Endothelial cell (in vitro differentiated cells): ENCODE results near the gene PHF2. TPM values are rescaled to one million over a fixed set of nuclear protein-coding genes. Genes with fewer than 3 reads are reported as not detected.

Experiments used
- DNase-seq: peaks from one replicate; pipeline ENCODE4 v3.0.0; 2021; ENCODE audit warnings: low spot score
- H3K27ac Mint-ChIP-seq: one replicate; pipeline ENCODE4 v1.8.0; 2021; ENCODE audit warnings: mixed read lengths, inconsistent platforms; ENCODE audit not compliant: unreplicated experiment
- H3K27me3 Mint-ChIP-seq: one replicate; pipeline ENCODE4 v1.8.0; 2021; ENCODE audit warnings: mild to moderate bottlenecking, moderate library complexity, mixed read lengths, inconsistent platforms; ENCODE audit not compliant: unreplicated experiment
- H3K36me3 Mint-ChIP-seq: one replicate; pipeline ENCODE4 v1.8.0; 2021; ENCODE audit warnings: mild to moderate bottlenecking, low read depth, mixed read lengths, inconsistent platforms; ENCODE audit not compliant: unreplicated experiment
- H3K4me1 Mint-ChIP-seq: one replicate; pipeline ENCODE4 v1.8.0; 2021; ENCODE audit warnings: mild to moderate bottlenecking, mixed read lengths, inconsistent platforms; ENCODE audit not compliant: unreplicated experiment
- H3K4me3 Mint-ChIP-seq: one replicate; pipeline ENCODE4 v1.8.0; 2021; ENCODE audit warnings: mild to moderate bottlenecking, mixed read lengths, inconsistent platforms; ENCODE audit not compliant: unreplicated experiment
- H3K9me3 Mint-ChIP-seq: one replicate; pipeline ENCODE4 v1.8.0; 2021; ENCODE audit warnings: mixed read lengths, inconsistent platforms; ENCODE audit not compliant: unreplicated experiment
- total RNA-seq: library from RNA; stranded (reverse); fragmentation: NEBNext Ultra II Directional; extraction: Animal tissue kit (Norgen Biotek cat#: 25700); gene quantifications from one replicate; pipeline ENCODE4 v1.2.1, GENCODE V29; 2021; ENCODE audit not compliant: unreplicated experiment
- TF ChIP-seq, protein P1 (sequence below): fragments of 200-600 bp; sonication (generic); IDR thresholded peaks from one replicate; pipeline ENCODE4 v1.5.0; 2021; ENCODE audit warnings: antibody characterized with exemption; ENCODE audit not compliant: unreplicated experiment

PHF2 gene
- total RNA-seq, 1 donor from 2014 or later, result 20.9 TPM

DNA sequence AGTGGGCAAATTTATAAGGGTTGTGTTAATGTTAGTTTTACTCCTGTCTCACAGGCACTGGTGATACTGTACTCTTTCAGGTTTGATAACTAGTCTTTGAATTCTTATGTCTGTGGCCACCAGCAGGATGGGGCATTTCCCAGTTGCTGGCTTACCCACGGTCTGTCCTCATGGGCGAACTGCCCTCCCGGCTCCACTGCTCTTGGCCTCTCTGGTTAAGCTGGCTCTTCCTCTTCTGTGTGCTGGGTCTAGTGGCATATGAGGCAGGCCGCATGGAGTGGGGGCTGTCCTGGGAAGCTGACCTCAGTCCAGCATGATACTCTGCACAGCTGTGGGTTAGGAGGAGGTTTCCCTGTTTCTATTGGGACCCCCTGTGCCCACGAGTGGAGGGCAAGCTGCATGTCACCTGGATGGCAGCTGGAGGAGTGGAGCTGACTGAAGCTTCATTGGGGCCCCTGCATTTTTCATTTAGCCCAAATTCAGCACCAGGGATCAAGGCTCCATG, 19.5 kb downstream of the PHF2 start:
- no peaks in the 10 kb centered on the region for H3K27me3 Mint-ChIP-seq
- H3K27ac Mint-ChIP-seq, result no peak overlapping the region
- no peak overlapping the region for H3K4me3 Mint-ChIP-seq
- H3K4me1 Mint-ChIP-seq, result peaks cover 12% of the 10 kb centered on the region
- TF ChIP-seq, protein P1, sequence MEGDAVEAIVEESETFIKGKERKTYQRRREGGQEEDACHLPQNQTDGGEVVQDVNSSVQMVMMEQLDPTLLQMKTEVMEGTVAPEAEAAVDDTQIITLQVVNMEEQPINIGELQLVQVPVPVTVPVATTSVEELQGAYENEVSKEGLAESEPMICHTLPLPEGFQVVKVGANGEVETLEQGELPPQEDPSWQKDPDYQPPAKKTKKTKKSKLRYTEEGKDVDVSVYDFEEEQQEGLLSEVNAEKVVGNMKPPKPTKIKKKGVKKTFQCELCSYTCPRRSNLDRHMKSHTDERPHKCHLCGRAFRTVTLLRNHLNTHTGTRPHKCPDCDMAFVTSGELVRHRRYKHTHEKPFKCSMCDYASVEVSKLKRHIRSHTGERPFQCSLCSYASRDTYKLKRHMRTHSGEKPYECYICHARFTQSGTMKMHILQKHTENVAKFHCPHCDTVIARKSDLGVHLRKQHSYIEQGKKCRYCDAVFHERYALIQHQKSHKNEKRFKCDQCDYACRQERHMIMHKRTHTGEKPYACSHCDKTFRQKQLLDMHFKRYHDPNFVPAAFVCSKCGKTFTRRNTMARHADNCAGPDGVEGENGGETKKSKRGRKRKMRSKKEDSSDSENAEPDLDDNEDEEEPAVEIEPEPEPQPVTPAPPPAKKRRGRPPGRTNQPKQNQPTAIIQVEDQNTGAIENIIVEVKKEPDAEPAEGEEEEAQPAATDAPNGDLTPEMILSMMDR, result no peak
- DNase-seq, result no peak
- H3K9me3 Mint-ChIP-seq, result no peaks in the 10 kb centered on the region
- H3K36me3 Mint-ChIP-seq, result no peaks in the 10 kb centered on the region

DNA sequence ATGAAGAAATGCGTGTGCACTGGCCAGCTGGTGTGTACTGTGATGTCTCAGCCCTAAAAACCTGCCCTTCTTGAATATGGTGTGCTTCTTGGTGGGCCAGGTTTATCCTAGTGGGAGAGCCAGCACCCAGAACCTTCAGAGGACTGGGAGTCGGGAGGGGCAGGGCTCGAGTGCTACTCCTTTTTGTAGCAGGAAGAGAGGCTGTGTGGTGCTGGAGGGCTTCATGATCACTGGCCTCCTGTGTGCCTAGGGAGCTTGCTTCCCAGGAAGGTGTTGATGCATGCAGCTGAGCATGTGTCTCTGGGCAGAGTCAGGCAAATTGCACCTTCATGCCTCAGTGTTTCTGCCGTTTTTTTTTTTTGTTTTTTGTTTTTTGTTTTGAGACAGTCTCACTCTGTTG, 20.0 kb downstream of the PHF2 start:
- no peaks in the 10 kb centered on the region for H3K27me3 Mint-ChIP-seq
- no peak overlapping the region for H3K27ac Mint-ChIP-seq
- H3K4me3 Mint-ChIP-seq, result no peak overlapping the region
- TF ChIP-seq, protein P1, result no peak
- H3K4me1 Mint-ChIP-seq, result peaks cover 12% of the 10 kb centered on the region
- H3K36me3 Mint-ChIP-seq, result no peaks in the 10 kb centered on the region
- no peaks in the 10 kb centered on the region for H3K9me3 Mint-ChIP-seq
- DNase-seq, result no peak

DNA sequence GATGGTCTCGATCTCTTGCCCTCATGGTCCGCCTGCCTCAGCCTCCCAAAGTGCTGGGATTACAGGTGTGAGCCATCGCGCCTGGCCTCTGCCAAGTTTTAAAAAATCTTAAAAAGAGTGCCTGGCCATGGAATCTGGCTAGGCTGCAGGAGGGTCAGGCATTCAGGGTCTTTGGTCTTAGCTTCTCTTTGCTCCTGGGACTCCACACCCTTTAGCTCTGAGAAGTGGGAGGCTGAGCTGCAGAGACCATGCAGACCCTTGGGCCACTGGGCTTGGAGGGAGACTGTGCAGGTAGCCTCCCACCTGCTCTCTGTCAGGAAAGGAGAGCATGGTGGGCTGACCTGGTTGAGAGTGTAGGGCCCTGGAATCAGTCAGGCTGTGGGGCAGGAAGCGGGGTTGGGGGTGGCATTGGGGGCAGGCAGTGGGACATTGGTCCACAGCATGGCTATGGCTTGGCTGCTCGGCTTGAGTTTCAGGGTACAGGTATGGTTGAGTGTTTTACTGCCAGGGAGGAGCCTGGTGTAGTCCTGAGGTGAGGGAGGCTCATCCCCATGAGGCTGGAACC, 20.8 kb downstream of the PHF2 start:
- TF ChIP-seq, protein P1, result no peak
- no peaks in the 10 kb centered on the region for H3K27me3 Mint-ChIP-seq
- no peak overlapping the region for H3K27ac Mint-ChIP-seq
- peaks cover 12% of the 10 kb centered on the region for H3K4me1 Mint-ChIP-seq
- DNase-seq, result no peak
- H3K4me3 Mint-ChIP-seq, result no peak overlapping the region
- no peaks in the 10 kb centered on the region for H3K36me3 Mint-ChIP-seq
- no peaks in the 10 kb centered on the region for H3K9me3 Mint-ChIP-seq

DNA sequence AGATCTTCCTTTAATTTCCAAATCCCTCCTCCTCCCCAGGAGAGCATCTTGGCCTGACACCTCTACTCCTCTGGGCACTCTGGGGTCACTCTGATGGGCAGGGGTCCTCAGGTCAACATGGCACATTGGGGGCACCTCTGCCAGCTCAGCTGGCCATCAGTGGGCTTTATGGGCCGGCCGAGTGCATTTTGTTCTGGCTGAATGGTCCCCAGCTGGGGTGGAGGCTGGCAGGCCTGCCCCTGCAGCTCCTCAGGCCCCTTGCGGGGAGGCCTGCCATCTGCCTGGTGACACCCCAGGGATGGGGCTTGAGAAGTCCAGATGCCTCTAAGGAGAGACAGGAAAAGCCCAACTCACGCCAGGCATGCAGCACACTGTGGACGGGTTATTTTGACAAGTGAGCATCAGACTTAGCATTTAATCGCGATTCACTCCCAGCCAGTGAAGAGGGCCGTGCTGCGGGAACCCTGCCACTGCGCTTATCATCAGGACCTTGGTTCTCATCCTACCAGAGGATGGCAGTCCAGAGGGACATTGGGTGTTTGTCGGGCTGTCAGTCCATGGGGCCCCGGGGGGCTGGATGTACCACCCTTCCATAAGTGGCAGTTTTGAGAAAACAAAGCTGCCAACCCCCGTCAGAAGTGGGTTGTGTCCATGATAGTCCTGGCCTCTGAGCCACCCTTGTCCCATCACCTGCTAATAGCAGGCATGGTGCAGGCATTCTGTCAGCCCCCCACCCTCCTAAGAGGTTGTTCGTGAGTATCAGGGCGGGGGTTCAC, 21.7 kb downstream of the PHF2 start:
- TF ChIP-seq, protein P1, result no peak
- no peak for DNase-seq
- Mint-ChIP-seq H3K27ac (no peak overlapping the region), H3K9me3 (no peaks in the 10 kb centered on the region), H3K4me3 (no peak overlapping the region), H3K4me1 (peaks cover 12% of the 10 kb centered on the region), H3K36me3 (peaks cover 3% of the 10 kb centered on the region), H3K27me3 (no peaks in the 10 kb centered on the region)

DNA sequence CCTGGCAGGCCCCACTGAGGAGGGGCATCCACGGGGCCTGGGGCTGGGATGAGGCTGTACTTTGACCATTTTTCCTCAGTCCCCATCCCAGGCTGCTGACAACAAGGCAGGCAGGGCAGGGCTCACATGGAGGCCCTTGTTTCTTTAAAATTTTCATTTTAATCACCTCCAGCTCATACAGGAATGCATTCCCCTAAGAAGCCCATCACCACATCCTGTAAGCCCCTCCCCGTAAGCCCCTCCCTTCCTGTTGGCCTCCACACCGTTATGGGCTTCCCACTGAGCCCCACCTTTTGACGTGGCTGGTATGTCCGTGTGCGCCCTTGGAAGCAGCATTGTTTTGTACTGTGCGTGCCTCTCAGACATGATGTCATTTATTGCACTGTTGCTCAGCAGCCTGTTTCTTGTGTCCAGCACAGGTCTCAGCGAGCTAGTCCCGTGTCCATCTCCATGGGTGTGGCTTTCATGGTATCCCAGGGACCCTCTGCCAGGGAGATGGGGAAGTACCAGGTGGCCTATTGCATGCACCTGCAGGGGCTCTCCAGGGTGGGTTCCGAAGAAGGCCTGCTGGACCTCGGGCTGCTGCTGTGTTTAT, 22.4 kb downstream of the PHF2 start:
- H3K4me1 Mint-ChIP-seq, result peaks cover 12% of the 10 kb centered on the region

More for the DNA sequence above, 22.4 kb downstream of the PHF2 start:
- Mint-ChIP-seq H3K27ac (no peak overlapping the region), H3K4me3 (no peak overlapping the region), H3K27me3 (no peaks in the 10 kb centered on the region), H3K9me3 (no peaks in the 10 kb centered on the region), H3K36me3 (peaks cover 3% of the 10 kb centered on the region)
- no peak for DNase-seq
- TF ChIP-seq, protein P1, result no peak
